Bronchial epithelial cell (primary cell): ENCODE data around the gene XPR1. TPM values are rescaled to one million over a fixed set of nuclear protein-coding genes. Genes with fewer than 3 reads are reported as not detected.
"Not testable (repeated sequence)": the region's sequence is repeated elsewhere in the genome, so short reads cannot be mapped to it uniquely, and the experiment has no call there.

Source experiments
- DNase-seq: peaks from one replicate; pipeline ENCODE4 v3.0.0-alpha.2; 2010; ENCODE audit warnings: low read depth
- FAIRE-seq: peaks from 2 replicates; lab custom pipeline; 2011; peaks lifted over from hg19 to GRCh38; lab: Jason Lieb, UNC
- H3K27me3 ChIP-seq: 2 replicates; pipeline ENCODE4 v1.5.1; 2011; ENCODE audit warnings: low read length; ENCODE audit not compliant: control insufficient read depth, insufficient read depth
- H3K36me3 ChIP-seq: 2 replicates; pipeline ENCODE4 v1.5.1; 2011; ENCODE audit warnings: low read length; ENCODE audit not compliant: control insufficient read depth, insufficient read depth
- H3K4me3 ChIP-seq: 2 replicates; pipeline ENCODE4 v1.5.1; 2011; ENCODE audit warnings: mild to moderate bottlenecking, low read depth, low read length, control low read depth
- total RNA-seq: library from RNA; depleted of rRNA; stranded (reverse); fragments of >200 nt; gene quantifications from 2 replicates; pipeline ENCODE4 v1.2.1, GENCODE V29; 2014
- TF ChIP-seq, protein P1 (sequence below): IDR thresholded peaks from 2 replicates; pipeline ENCODE4 v1.5.1; 2011; ENCODE audit warnings: mild to moderate bottlenecking, moderate library complexity, low read length, control low read depth, inconsistent platforms; ENCODE audit not compliant: insufficient read depth, severe bottlenecking

XPR1 gene
- total RNA-seq, 1 donor from 2014 or later = 35.0 TPM

DNA sequence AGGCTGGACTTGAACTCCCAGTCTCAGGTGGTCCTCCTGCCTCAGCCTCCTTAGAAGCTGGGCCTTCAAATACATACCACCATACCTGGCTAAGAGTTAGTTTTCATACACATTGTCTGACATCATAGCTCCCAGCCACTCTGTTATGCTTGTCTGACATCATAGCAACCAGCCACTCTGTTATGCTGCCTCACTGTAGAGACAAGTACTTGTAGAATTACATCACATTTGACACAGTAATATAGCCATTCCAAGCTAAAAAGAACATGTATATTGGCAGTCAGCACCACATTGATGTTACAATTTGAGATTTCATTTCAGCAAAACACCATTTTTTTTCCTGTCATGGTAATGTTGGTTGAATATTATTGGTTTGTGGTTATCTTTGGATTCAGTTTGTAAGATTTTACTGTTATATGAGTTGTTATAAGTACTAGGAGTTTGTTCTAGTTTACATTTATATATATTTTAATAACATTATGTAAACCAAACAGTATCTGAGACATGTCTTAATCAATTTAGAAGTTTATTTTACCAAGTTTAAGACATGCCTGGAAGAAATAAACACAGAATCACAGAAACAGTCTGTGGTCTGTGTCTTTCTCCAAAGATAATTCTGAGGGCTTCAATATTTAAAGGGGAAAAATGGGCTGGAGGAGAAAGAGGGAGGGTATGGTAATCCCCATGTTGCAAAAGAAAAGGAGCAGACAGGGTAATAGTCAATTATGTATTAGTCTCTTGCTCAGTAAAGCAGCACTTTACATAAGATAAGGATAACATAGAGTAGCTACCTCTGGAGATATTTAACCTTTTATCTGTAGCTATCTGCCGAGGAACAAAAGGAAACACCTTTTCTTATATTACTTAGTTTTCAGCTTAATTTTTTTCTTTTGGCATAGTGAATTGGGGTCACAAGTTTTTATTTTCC lies 43.0 kb downstream of the XPR1 start:
- FAIRE-seq = no peak
- peak; percentile 10 for DNase-seq

DNA sequence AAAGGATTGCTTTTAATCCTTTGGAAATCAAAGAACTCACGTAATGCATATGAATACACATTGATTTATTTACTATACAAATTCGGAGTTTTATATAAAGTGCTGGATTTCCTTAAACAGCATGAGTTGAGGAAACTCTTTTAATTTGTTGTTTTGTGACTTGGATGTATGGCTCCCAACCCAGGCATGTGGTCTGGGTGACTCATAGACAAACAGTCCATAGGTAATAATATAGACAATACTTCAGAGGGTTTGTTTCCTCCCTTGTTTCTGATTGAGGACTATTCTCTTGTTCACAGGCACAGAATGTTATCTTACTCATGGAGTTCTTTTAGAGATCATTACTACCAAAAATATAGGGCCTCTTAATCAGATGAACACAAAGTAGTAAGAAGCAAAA lies 43.8 kb downstream of the XPR1 start:
- H3K4me3 ChIP-seq = no peak overlapping the region
- FAIRE-seq = no peak
- peak; percentile 61 for DNase-seq
- TF ChIP-seq, protein P1, sequence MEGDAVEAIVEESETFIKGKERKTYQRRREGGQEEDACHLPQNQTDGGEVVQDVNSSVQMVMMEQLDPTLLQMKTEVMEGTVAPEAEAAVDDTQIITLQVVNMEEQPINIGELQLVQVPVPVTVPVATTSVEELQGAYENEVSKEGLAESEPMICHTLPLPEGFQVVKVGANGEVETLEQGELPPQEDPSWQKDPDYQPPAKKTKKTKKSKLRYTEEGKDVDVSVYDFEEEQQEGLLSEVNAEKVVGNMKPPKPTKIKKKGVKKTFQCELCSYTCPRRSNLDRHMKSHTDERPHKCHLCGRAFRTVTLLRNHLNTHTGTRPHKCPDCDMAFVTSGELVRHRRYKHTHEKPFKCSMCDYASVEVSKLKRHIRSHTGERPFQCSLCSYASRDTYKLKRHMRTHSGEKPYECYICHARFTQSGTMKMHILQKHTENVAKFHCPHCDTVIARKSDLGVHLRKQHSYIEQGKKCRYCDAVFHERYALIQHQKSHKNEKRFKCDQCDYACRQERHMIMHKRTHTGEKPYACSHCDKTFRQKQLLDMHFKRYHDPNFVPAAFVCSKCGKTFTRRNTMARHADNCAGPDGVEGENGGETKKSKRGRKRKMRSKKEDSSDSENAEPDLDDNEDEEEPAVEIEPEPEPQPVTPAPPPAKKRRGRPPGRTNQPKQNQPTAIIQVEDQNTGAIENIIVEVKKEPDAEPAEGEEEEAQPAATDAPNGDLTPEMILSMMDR = no peak
- H3K36me3 ChIP-seq = no peaks in the 10 kb centered on the region
- no peaks in the 10 kb centered on the region for H3K27me3 ChIP-seq

More for the DNA sequence above, 43.0 kb downstream of the XPR1 start:
- Histone ChIP-seq H3K4me3 (no peak overlapping the region), H3K36me3 (no peaks in the 10 kb centered on the region), H3K27me3 (no peaks in the 10 kb centered on the region)
- TF ChIP-seq, protein P1 = no peak

DNA sequence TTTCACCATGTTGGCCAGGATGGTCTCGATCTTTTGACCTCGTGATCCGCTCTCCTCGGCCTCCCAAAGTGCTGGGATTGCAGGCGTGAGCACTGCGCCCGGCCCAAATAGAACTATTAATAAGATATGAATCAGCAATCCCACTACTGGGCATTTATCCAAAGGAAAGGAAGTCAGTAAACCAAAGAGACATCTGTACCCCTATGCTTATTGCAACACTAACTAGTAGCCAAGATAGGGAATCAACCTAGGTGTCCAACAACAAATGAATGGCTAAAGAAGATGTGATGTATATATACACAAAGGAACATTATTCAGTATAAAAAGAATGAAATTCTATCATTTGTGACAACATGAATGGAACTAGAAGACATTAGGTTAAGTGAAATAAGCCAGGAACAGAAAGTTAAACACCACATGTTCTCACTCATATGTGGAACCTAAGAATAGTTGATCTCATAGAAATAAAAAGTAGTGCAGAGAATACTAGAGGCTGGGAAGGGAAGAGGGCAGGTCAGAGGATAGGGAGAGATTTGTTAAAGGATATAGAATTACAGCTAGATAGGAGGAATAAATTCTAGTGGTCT lies 48.8 kb downstream of the XPR1 start:
- FAIRE-seq (no peak), DNase-seq (peak; percentile 53)
- H3K36me3 ChIP-seq = no peaks in the 10 kb centered on the region
- no peak overlapping the region for H3K4me3 ChIP-seq
- no peaks in the 10 kb centered on the region for H3K27me3 ChIP-seq
- TF ChIP-seq, protein P1 = no peak

DNA sequence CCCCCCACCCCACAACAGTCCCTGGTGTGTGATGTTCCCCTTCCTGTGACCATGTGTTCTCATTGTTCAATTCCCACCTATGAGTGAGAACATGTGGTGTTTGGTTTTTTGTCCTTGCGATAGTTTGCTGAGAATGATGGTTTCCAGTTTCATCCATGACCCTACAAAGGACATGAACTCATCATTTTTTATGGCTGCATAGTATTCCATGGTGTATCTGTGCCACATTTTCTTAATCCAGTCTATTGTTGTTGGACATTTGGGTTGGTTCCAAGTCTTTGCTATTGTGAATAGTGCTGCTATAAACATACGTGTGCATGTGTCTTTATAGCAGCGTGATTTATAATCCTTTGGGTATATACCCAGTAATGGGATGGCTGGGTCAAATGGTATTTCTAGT lies 51.3 kb downstream of the XPR1 start:
- H3K36me3 ChIP-seq, FAIRE-seq, H3K4me3 ChIP-seq, DNase-seq, H3K27me3 ChIP-seq: not testable (repeated sequence)

DNA sequence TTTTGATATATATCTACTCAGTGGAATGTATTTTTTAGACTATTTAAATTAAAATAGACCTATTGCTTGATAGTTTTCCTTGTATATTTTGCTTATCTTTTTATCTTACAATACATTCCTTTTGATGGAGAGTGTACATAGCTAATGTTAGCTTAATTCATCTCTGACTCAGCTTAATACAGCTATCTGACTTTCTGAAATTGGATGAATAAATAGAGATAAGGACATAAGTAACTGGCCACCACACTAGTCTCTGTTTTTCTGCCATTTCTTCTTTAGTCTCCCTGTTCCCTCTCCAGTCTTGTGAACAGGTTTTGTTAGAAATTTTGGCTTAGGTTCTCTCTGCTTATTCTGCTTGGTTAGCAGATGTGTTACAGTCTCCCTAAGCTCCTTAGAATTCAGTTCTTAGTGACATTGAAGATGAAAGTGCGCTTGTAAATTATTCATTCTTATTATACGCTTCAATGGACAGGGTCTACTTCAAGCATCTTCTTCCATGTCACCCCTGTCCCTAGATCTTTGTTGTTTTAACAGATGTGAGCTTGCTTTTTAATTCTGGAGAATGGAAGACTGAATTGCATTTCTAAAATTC lies 59.6 kb downstream of the XPR1 start:
- Histone ChIP-seq H3K36me3 (no peaks in the 10 kb centered on the region), H3K4me3 (no peak overlapping the region), H3K27me3 (no peaks in the 10 kb centered on the region)
- TF ChIP-seq, protein P1 = no peak
- FAIRE-seq (no peak), DNase-seq (no peak)

DNA sequence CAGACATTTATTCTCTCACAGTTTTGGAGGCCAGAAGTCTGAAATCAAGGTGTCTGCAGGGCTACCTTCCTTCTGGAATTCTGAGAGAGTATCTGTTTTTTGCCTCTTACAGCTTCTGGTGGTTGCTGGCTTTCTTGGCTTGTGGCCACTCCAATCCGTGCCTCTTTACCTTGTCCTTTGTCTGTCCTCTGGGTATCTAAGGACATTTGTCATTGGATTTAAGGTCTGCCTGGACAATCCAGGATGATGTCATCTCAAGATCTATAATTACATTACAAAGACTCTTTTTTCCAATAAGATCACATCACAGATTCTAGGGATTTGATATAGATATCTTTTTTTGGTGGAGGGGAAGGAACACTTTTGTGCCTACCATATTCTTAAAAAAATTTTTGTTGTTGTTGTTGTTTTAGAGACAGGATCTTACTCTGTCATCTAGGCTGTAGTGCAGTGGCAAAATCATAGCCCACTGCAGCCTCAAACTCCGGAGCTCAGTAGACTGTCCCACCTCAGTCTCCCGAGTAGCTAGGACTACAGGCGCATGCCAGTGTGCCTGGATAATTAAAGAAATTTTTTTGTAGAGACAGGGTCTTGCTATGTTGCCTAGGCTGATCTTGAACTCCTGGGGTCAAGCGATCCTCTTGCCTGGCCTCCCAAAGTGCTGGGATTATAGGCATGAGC lies 61.9 kb downstream of the XPR1 start:
- TF ChIP-seq, protein P1 = no peak
- DNase-seq = no peak
- no peak for FAIRE-seq
- Histone ChIP-seq H3K27me3 (no peaks in the 10 kb centered on the region), H3K4me3 (no peak overlapping the region), H3K36me3 (no peaks in the 10 kb centered on the region)
